Activated naive CD4-positive, alpha-beta T cell treated with anti-CD3 and anti-CD28 coated beads, Interleukin-2, amount 50 U/mL, for 24 hours (primary cell): ENCODE measurements around the gene LRRC38.
"Not testable (repeated sequence)": the region's sequence is repeated elsewhere in the genome, so short reads cannot be mapped to it uniquely, and the experiment has no call there.

Experiments used
- H3K27ac Mint-ChIP-seq: one replicate; pipeline ENCODE4 v1.8.0; 2021; ENCODE audit warnings: mild to moderate bottlenecking, mixed read lengths
- H3K27me3 Mint-ChIP-seq: one replicate; pipeline ENCODE4 v1.8.0; 2021; ENCODE audit warnings: mixed read lengths
- H3K36me3 Mint-ChIP-seq: one replicate; pipeline ENCODE4 v1.8.0; 2021; ENCODE audit warnings: mixed read lengths
- H3K4me1 Mint-ChIP-seq: one replicate; pipeline ENCODE4 v1.8.0; 2021; ENCODE audit warnings: mixed read lengths
- H3K4me3 Mint-ChIP-seq: one replicate; pipeline ENCODE4 v1.8.0; 2021; ENCODE audit warnings: mild to moderate bottlenecking, mixed read lengths
- H3K9me3 Mint-ChIP-seq: one replicate; pipeline ENCODE4 v1.8.0; 2021; ENCODE audit warnings: mixed read lengths

Gene LRRC38

DNA sequence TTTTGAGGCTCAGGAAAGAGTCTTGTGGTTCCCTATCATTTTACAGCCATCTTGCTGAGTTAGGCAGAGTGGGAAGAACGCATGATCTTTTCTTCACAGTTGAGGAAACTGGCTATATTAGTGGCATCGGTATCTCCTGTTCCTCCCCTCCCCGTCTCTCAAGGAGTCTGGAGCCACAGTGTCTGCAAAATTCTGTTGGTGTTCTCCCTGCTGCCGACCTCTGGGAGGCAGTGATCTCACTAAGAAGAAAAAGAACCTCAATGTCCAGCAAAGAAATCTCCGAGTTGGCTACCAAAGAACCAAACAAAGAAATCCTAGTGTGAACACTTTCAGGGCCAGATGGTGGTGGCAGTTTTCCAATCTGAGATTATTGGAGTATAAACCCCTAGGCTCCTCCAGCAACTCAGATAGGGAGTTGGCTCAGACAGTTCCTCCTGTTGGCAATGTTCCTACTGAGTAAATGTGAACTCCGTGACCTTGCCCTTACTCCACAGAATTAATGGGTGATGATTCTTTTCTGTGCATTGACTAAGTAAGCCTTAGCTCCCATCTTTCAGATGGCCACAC is 62.3 kb downstream of the LRRC38 start:
- no peak overlapping the region for H3K27ac Mint-ChIP-seq
- peaks cover 4% of the 10 kb centered on the region for H3K27me3 Mint-ChIP-seq
- H3K36me3 Mint-ChIP-seq: no peaks in the 10 kb centered on the region
- no peak overlapping the region for H3K4me3 Mint-ChIP-seq
- no peaks in the 10 kb centered on the region for H3K9me3 Mint-ChIP-seq
- no peaks in the 10 kb centered on the region for H3K4me1 Mint-ChIP-seq

DNA sequence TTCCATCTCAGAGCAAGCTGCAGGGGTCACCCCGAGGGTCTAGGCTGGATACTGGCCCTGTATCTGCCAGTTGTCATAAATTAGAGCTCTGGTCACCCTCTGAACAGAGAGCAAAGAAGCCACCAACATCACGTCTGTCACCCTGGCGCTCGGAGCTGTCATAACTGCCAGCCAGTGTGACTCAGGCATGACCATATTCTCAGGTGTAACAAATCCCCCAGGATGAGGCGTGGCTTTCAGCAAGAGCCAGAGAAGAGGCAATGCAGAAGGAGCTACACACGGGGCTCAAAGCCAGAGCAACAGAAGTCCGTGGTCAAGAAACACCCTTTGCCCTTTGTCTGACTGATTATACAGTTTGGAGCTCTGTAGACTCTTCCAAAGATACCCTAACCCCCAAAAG is 63.6 kb downstream of the LRRC38 start:
- no peaks in the 10 kb centered on the region for H3K4me1 Mint-ChIP-seq
- H3K27me3 Mint-ChIP-seq: peaks cover 2% of the 10 kb centered on the region
- H3K9me3 Mint-ChIP-seq: no peaks in the 10 kb centered on the region
- H3K4me3 Mint-ChIP-seq: no peak overlapping the region
- H3K36me3 Mint-ChIP-seq: no peaks in the 10 kb centered on the region
- no peak overlapping the region for H3K27ac Mint-ChIP-seq

DNA sequence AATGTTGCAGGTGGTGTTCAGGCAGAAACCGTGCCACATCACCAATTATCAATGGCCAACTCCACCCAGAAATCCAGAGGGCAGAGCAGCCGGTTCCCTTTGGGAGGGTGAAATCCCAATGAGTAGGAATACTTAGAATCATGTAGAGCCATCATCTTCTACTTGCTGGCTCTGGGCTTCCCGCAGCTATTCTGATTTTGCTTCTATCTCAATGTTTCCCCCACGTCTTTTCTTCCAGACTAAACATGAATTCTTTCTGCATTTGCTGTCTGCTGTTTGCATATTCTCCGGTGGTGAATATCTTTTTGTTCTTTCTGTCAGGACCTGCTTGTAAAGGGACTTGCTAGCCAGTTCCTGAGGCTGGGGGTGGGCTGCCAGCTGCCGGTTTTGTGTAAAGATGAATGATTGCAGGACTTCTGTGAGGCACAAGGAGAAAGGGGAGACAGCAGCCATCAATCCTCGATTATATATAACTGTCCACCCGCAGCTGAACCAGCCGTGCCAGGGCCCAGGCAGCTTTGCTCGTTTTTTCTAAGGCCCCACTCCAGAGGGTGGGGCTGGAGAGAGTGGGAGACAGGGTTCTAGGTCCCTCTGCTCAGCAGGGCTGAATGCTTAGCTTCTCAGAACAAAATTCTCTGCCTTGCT is 70.3 kb downstream of the LRRC38 start:
- Mint-ChIP-seq H3K27me3 (no peaks in the 10 kb centered on the region), H3K36me3 (no peaks in the 10 kb centered on the region), H3K27ac (no peak overlapping the region), H3K4me3 (no peak overlapping the region), H3K4me1 (no peaks in the 10 kb centered on the region), H3K9me3 (no peaks in the 10 kb centered on the region)

DNA sequence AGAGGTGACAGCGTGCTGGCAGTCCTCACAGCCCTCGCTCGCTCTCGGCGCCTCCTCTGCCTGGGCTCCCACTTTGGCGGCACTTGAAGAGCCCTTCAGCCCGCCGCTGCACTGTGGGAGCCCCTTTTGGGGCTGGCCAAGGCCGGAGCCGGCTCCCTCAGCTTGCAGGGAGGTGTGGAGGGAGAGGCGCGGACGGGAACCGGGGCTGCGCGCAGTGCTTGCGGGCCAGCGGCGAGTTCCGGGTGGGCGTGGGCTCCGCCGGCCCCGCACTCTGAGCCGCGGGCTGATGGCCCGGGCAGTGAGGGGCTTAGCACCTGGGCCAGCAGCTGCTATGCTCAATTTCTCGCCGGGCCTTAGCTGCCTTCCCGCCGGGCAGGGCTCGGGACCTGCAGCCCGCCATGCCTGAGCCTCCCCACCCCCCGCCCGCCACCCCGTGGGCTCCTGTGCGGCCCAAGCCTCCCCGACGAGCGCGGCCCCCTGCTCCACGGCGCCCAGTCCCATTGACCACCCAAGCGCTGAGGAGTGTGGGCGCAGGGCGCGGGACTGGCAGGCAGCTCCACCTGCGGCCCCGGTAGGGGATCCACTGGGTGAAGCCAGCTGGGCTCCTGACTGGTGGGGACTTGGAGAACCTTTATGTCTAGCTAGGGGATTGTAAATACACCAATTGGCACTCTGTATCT is 74.6 kb downstream of the LRRC38 start:
- not testable (repeated sequence) for H3K36me3 Mint-ChIP-seq, H3K27me3 Mint-ChIP-seq, H3K4me3 Mint-ChIP-seq, H3K27ac Mint-ChIP-seq, H3K4me1 Mint-ChIP-seq, H3K9me3 Mint-ChIP-seq

DNA sequence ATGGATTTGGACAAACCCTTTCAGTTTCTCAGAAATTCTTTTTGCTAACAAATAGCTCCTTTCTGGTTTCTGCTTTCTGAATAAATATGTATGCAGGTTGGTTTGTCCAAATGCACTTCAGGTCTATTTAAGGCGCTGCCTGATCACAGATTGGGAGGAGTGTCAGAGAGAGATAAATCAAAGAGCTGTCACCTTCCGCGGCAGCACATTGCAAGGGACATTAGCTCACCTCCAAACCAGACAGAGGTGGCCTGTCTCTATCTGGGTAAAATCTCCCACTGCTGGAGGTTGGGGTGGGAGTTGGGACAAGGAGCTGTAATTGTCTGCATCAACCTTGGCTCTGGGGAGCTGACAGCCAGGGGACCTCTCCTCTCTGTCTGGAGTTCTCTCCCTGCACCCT is 78.3 kb downstream of the LRRC38 start:
- Mint-ChIP-seq H3K36me3 (no peaks in the 10 kb centered on the region), H3K9me3 (no peaks in the 10 kb centered on the region), H3K27me3 (peaks cover 6% of the 10 kb centered on the region), H3K27ac (no peak overlapping the region), H3K4me1 (no peaks in the 10 kb centered on the region), H3K4me3 (no peak overlapping the region)

DNA sequence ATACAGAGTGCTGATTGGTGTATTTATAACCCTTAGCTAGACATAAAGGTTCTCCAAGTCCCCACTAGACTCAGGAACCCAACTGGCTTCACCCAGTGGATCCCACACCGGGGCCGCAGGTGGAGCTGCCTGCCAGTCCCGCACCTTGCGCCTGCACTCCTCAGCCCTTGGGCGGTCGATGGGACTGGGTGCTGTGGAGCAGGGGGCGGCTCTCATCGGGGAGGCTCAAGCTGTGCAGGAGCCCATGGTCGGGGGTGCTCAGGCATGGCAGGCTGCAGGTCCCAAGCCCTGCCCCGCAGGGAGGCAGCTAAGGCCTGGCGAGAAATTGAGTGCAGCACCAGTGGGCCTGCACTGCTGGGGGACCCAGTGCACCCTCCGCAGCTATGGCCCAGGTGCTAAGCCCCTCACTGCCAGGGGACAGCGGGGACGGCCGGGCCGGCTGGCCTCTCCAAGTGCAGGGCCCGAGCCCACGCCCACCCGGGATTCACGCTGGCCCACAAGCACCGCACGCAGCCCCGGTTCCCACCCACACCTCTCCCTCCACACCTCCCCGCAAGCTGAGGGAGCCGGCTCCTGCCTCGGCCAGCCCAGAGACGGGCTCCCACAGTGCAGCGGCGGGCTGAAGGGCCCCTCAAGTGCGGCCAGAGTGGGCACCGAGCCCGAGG is 80.0 kb downstream of the LRRC38 start:
- not testable (repeated sequence) for H3K9me3 Mint-ChIP-seq, H3K4me1 Mint-ChIP-seq, H3K27ac Mint-ChIP-seq, H3K36me3 Mint-ChIP-seq, H3K27me3 Mint-ChIP-seq, H3K4me3 Mint-ChIP-seq

DNA sequence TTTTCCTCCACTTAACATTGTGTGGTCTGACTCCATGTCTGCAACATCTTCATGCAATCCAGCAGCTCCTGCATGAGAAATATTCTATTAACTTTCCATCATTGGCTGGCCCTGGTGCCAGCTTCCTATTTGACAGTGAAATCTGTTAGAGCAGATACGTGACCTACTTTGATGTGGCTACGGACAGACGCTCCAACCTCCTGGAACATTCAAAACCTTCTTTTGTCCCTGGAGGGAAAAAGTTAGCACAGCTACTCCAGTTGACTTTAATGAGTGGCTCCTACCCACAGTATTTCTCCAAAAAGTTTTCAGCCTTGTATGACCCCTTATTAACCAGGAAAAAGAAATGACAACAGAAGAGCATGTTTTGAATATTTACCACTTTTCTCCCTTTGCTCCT is 81.6 kb downstream of the LRRC38 start:
- peaks cover 8% of the 10 kb centered on the region for H3K27me3 Mint-ChIP-seq
- no peak overlapping the region for H3K27ac Mint-ChIP-seq
- H3K4me1 Mint-ChIP-seq: no peaks in the 10 kb centered on the region
- H3K36me3 Mint-ChIP-seq: no peaks in the 10 kb centered on the region
- H3K4me3 Mint-ChIP-seq: no peak overlapping the region
- no peaks in the 10 kb centered on the region for H3K9me3 Mint-ChIP-seq

DNA sequence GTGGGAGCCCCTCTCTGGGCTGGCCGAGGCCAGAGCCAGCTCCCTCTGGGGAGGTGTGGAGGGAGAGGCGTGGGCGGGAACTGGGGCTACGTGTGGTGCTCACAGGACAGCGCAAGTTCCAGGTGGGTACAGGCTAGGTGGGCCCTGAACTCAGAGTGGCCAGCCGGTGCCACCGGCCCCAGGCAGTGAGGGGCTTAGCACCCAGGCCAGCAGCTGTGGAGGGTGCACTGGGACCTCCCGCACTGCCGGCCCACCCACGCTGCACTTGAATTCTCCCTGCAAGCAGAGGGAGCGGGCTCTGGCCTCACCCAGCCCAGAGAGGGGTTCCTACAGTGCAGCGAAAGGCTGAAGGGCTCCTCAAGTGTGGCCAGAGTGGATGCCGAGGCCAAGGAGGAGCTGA is 83.3 kb downstream of the LRRC38 start:
- Mint-ChIP-seq H3K36me3 (no peaks in the 10 kb centered on the region), H3K4me1 (no peaks in the 10 kb centered on the region), H3K27me3 (peaks cover 3% of the 10 kb centered on the region), H3K4me3 (no peak overlapping the region), H3K27ac (no peak overlapping the region), H3K9me3 (no peaks in the 10 kb centered on the region)
